ENCODE results near the gene GIPC1. TPM values are rescaled to one million over a fixed set of nuclear protein-coding genes. Genes with fewer than 3 reads are reported as not detected.

The GIPC1 gene
- total RNA-seq, 2 donors from 2014 or later, result 34.8 to 38.6 TPM

DNA sequence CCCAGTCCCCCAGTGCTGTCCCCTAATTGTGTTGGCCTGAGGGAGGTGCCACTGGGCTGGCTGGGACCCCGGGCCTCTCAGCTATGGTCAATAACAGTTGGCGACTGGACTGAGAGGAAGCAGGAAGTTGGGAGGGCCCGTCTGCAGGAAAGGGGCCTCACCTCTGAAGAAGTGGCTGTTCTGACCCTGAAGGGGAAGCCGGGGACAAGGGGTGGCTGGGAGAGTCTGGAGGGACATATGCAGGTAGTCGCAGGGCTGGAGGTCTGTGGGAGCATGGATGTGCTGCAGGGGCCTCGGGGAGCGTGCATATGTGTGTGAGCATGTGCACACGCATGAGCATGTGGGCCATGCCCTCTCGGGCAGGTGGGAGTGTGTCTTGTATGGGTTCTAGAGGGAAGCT, 56.9 kb downstream of the GIPC1 start:
- DNase-seq (no peak), ATAC-seq (no peak)
- no peaks in the 10 kb centered on the region for H3K9me3 ChIP-seq (ENCODE audit: control insufficient read depth, low read length, poor library complexity, severe bottlenecking)
- Mint-ChIP-seq H3K36me3 (ENCODE audit: low read depth) (peaks cover 11% of the 10 kb centered on the region), H3K4me3 (peak overlapping the region; percentile 80), H3K27ac (peak overlapping the region; percentile 97), H3K27me3 (no peaks in the 10 kb centered on the region), H3K4me1 (peaks cover 37% of the 10 kb centered on the region)

- H3K36me3 Mint-ChIP-seq (ENCODE audit: low read depth), result peaks cover 8% of the 10 kb centered on the region
- peaks cover 38% of the 10 kb centered on the region for H3K4me1 Mint-ChIP-seq
- ATAC-seq (no peak), DNase-seq (no peak)
- no peaks in the 10 kb centered on the region for H3K27me3 Mint-ChIP-seq
- H3K4me3 Mint-ChIP-seq, result no peak overlapping the region
- no peaks in the 10 kb centered on the region for H3K9me3 ChIP-seq (ENCODE audit: control insufficient read depth, low read length, poor library complexity, severe bottlenecking)
- H3K27ac Mint-ChIP-seq, result no peak overlapping the region
Measured at GRCh38 chr19:14437578-14438140, 58.3 kb downstream of the GIPC1 start.

DNA sequence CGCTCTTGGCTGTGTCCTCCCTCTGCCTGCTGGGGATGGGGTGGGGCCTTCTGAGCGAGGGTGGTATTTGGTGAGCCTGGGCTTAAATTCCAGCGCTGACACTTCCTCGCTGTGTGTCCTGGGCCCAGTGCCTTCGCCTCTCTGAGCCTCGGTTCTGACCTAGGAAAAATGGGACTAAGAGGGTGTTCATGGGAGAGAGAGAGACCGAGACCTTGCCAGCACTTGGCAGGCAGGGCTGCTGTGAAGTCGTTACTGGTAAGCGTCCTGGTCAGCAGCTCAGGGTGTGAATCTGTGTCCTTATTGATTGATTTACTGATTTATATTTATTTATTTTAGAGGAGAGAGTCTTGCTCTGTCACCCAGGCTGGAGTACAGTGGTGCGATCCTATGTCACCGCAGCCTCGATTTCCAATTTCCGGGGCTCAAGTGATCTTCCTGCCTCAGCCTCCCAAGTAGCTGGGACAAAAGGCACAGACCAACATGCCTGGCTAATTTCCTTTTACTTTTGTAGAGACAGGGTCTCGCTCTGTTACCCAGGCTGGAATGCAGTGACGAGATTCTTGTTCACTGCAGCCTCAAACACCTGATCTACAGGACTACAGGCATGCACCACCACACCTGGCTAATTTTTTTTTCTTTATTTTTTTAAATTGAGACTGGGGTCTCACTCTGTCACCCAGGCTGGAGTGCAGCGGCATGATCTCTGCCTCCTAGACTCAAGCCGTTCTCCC, 60.4 kb downstream of the GIPC1 start:
- Mint-ChIP-seq H3K36me3 (ENCODE audit: low read depth) (peaks cover 5% of the 10 kb centered on the region), H3K4me1 (peaks cover 41% of the 10 kb centered on the region), H3K27me3 (no peaks in the 10 kb centered on the region), H3K4me3 (peak overlapping the region; percentile 86), H3K27ac (peak overlapping the region; percentile 74)
- no peaks in the 10 kb centered on the region for H3K9me3 ChIP-seq (ENCODE audit: control insufficient read depth, low read length, poor library complexity, severe bottlenecking)
- no peak for ATAC-seq
- no peak for DNase-seq

GRCh38 chr19:14434543-14435319, 61.2 kb downstream of the GIPC1 start:
- Mint-ChIP-seq H3K4me3 (peak overlapping the region; percentile 86), H3K27ac (peak overlapping the region; percentile 74), H3K4me1 (peaks cover 34% of the 10 kb centered on the region), H3K27me3 (no peaks in the 10 kb centered on the region), H3K36me3 (ENCODE audit: low read depth) (no peaks in the 10 kb centered on the region)
- peak; percentile 38 for ATAC-seq
- H3K9me3 ChIP-seq (ENCODE audit: control insufficient read depth, low read length, poor library complexity, severe bottlenecking), result no peaks in the 10 kb centered on the region
- no peak for DNase-seq

- H3K4me1 Mint-ChIP-seq, result peaks cover 27% of the 10 kb centered on the region
- no peaks in the 10 kb centered on the region for H3K27me3 Mint-ChIP-seq
- H3K27ac Mint-ChIP-seq, result peak overlapping the region; percentile 74
- peak; percentile 68 for ATAC-seq
- no peaks in the 10 kb centered on the region for H3K9me3 ChIP-seq (ENCODE audit: control insufficient read depth, low read length, poor library complexity, severe bottlenecking)
- H3K36me3 Mint-ChIP-seq (ENCODE audit: low read depth), result no peaks in the 10 kb centered on the region
- peak overlapping the region; percentile 86 for H3K4me3 Mint-ChIP-seq
- peak in 2 of 3 donors; percentile 23 to 37 for DNase-seq
Measured at GRCh38 chr19:14433554-14434501, 62.1 kb downstream of the GIPC1 start.

- H3K27ac Mint-ChIP-seq, result peak within 1 kb of the TSS; percentile 84
- peak within 1 kb of the TSS; percentile 91 for H3K4me3 Mint-ChIP-seq
- DNase-seq, result peak; percentile 34 to 53 (median 37)
- peaks cover 24% of the 10 kb centered on the region for H3K4me1 Mint-ChIP-seq
- ATAC-seq, result peak; percentile 32
- H3K27me3 Mint-ChIP-seq, result no peaks in the 10 kb centered on the region
- H3K36me3 Mint-ChIP-seq (ENCODE audit: low read depth), result no peaks in the 10 kb centered on the region
- H3K9me3 ChIP-seq (ENCODE audit: control insufficient read depth, low read length, poor library complexity, severe bottlenecking), result no peaks in the 10 kb centered on the region
Measured at GRCh38 chr19:14432791-14433553, 63.0 kb downstream of the GIPC1 start, which contains the start of gene PKN1. Gene PKN1 (plus strand): TSS chr19:14433306. CDS start chr19:14433522, 216 bp downstream.

DNA sequence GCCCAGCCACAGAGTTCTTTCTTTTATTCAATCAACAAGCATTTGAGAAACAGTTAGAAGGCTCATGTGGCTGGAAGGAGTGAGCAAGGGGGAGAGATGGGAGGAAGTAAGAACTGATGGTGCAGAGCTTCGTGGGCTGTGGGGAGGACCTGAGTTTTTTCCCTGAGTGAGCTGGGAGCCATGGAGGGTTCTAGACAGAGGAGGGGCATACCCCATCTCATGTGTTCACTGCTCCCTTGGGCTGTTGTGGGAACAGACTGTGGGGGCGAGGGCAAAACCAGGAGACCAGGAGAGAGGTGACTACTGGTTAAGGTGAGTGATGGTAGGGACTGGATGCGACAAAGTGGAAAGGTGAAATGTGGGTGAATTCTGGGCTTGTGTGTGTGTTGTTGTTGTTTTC, 65.2 kb downstream of the GIPC1 start:
- no peak for DNase-seq
- Mint-ChIP-seq H3K27me3 (no peaks in the 10 kb centered on the region), H3K27ac (no peak overlapping the region), H3K36me3 (ENCODE audit: low read depth) (no peaks in the 10 kb centered on the region), H3K4me3 (peak overlapping the region; percentile 49), H3K4me1 (peaks cover 23% of the 10 kb centered on the region)
- no peak for ATAC-seq
- H3K9me3 ChIP-seq (ENCODE audit: control insufficient read depth, low read length, poor library complexity, severe bottlenecking), result no peaks in the 10 kb centered on the region

DNA sequence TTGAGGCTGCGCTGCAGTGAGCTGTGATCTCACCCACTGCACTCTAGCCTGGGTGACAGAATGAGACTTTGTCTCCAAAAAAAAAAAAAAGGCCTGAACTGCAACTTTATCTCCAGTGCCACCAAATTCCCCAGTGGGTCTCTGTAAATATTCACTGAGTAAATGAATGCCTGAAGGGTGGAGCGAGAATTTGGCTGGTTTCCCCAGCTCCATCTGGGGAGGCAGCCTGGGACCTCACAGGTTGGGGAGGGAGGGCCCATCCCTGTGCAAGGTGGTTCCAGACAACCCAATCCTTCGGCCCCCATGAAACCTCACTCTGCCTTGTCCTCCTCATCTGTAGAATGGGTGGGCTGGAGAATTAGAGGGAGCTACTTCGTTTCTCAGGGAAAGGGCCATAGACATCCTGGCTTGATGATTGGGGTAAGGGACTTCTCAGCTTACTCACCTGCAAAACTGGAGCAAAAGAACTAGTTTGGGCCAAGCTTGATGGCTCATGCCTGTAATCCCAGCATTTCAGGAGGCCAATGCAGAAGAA, 67.0 kb downstream of the GIPC1 start:
- Mint-ChIP-seq H3K27me3 (no peaks in the 10 kb centered on the region), H3K27ac (no peak overlapping the region), H3K4me1 (peaks cover 11% of the 10 kb centered on the region), H3K4me3 (no peak overlapping the region), H3K36me3 (ENCODE audit: low read depth) (no peaks in the 10 kb centered on the region)
- no peak for DNase-seq
- no peak for ATAC-seq
- H3K9me3 ChIP-seq (ENCODE audit: control insufficient read depth, low read length, poor library complexity, severe bottlenecking), result no peaks in the 10 kb centered on the region

Other genes with a start within 250 kb of the GIPC1 start
- 1,000 to 10,000 TPM; 1,097 to 1,799 TPM for gene ADGRE5, start 114.7 kb downstream of the GIPC1 start, total RNA-seq
- gene DDX39A, start 76.8 kb downstream of the GIPC1 start, total RNA-seq, result 100 to 1,000 TPM; 276 to 284 TPM
- gene PKN1, start 62.8 kb downstream of the GIPC1 start, total RNA-seq, result 100 to 1,000 TPM; 163 to 202 TPM
- not detected for gene PTGER1, start 20.8 kb downstream of the GIPC1 start, total RNA-seq
- 100 to 1,000 TPM; 483 to 558 TPM for gene DNAJB1, start 22.3 kb upstream of the GIPC1 start, total RNA-seq
- gene TECR, start 33.5 kb upstream of the GIPC1 start, total RNA-seq, result 100 to 1,000 TPM; 111 to 125 TPM
- gene NDUFB7, start 75.9 kb upstream of the GIPC1 start, total RNA-seq, result 10 to 100 TPM; 60.7 to 62.5 TPM
- 1 to 10 TPM in 1 of 2 donors, under 1 TPM in 1; 0.34 to 2.4 TPM for gene CLEC17A, start 87.0 kb upstream of the GIPC1 start, total RNA-seq
- gene ADGRE3, start 178.7 kb upstream of the GIPC1 start, total RNA-seq, result under 1 TPM in 1 of 2 donors, not detected in 1; 0.15 TPM
- 10 to 100 TPM; 17.6 to 22.7 TPM for gene ZNF333, start 193.9 kb upstream of the GIPC1 start, total RNA-seq

Data from T-helper 17 cell (primary cell).